GM23338 (cell line): Measurements from ENCODE around the gene VPS41. TPM values are rescaled to one million over a fixed set of nuclear protein-coding genes. Genes with fewer than 3 reads are reported as not detected.

ENCODE experiments used
- ATAC-seq: fragments of 200-7000 bp; cut with Tn5 transposase; 3 replicates; pipeline ENCODE4 v1.9.1; 2020
- DNase-seq: peaks from one replicate; pipeline ENCODE4 v3.0.0-alpha.2; 2015; ENCODE audit warnings: low spot score
- H2AFZ ChIP-seq: fragments of 200-600 bp; sonication (generic); 2 replicates; pipeline ENCODE4 v1.8.0; 2016; ENCODE audit warnings: antibody characterized with exemption, mild to moderate bottlenecking, moderate library complexity
- H3F3A ChIP-seq: fragments of 200-600 bp; sonication (generic); replicated peaks from 2 replicates; pipeline ENCODE4 v1.8.0; 2017; ENCODE audit warnings: antibody characterized with exemption, mixed run types, low read depth
- H3K27ac ChIP-seq: fragments of 200-600 bp; sonication (generic); 2 replicates; pipeline ENCODE4 v1.6.1; 2016; ENCODE audit warnings: low read depth
- H3K27me3 ChIP-seq: fragments of 200-600 bp; sonication (generic); 2 replicates; pipeline ENCODE4 v1.8.0; 2016; ENCODE audit warnings: mild to moderate bottlenecking, mixed run types, moderate library complexity; ENCODE audit not compliant: insufficient read depth
- H3K36me3 ChIP-seq: fragments of 200-600 bp; sonication (generic); 2 replicates; pipeline ENCODE4 v1.8.0; 2016; ENCODE audit warnings: mild to moderate bottlenecking; ENCODE audit not compliant: insufficient read depth
- H3K4me1 ChIP-seq: fragments of 200-600 bp; sonication (generic); 2 replicates; pipeline ENCODE4 v1.8.0; 2016; ENCODE audit warnings: mild to moderate bottlenecking, moderate library complexity; ENCODE audit not compliant: insufficient read depth
- H3K4me2 ChIP-seq: fragments of 200-600 bp; sonication (generic); 2 replicates; pipeline ENCODE4 v1.7.1; 2017; ENCODE audit warnings: mixed run types
- H3K4me3 ChIP-seq: fragments of 200-600 bp; sonication (generic); 2 replicates; pipeline ENCODE4 v1.6.1; 2016; ENCODE audit warnings: mixed run types
- H3K79me2 ChIP-seq: fragments of 200-600 bp; sonication (generic); replicated peaks from 2 replicates; pipeline ENCODE4 v1.8.0; 2017; ENCODE audit warnings: mild to moderate bottlenecking; ENCODE audit not compliant: insufficient read depth
- H3K9me2 ChIP-seq: fragments of 200-600 bp; sonication (generic); 2 replicates; pipeline ENCODE4 v1.8.0; 2017; ENCODE audit not compliant: insufficient read depth
- H4K20me1 ChIP-seq: fragments of 200-600 bp; sonication (generic); replicated peaks from 2 replicates; pipeline ENCODE4 v1.8.0; 2017; ENCODE audit warnings: mild to moderate bottlenecking; ENCODE audit not compliant: insufficient read depth
- H3K27ac Mint-ChIP-seq: 2 replicates; pipeline ENCODE4 v1.8.0; 2020; ENCODE audit warnings: inconsistent platforms, mild to moderate bottlenecking, moderate library complexity, mixed read lengths
- H3K27me3 Mint-ChIP-seq: 3 replicates; pipeline ENCODE4 v1.8.0; 2022; ENCODE audit warnings: low read depth, mild to moderate bottlenecking, moderate library complexity, mixed read lengths, inconsistent platforms; ENCODE audit not compliant: insufficient read depth, poor library complexity
- H3K36me3 Mint-ChIP-seq: 3 replicates; pipeline ENCODE4 v1.8.0; 2021; ENCODE audit warnings: low read depth, mild to moderate bottlenecking, inconsistent platforms, moderate library complexity, mixed read lengths
- H3K4me1 Mint-ChIP-seq: 3 replicates; pipeline ENCODE4 v1.8.0; 2020; ENCODE audit warnings: mild to moderate bottlenecking, inconsistent platforms, mixed read lengths
- H3K4me3 Mint-ChIP-seq: 3 replicates; pipeline ENCODE4 v1.8.0; 2021; ENCODE audit warnings: moderate library complexity, mild to moderate bottlenecking, inconsistent platforms, mixed read lengths
- H3K9me3 Mint-ChIP-seq: 3 replicates; pipeline ENCODE4 v1.8.0; 2020; ENCODE audit warnings: moderate library complexity, mild to moderate bottlenecking, inconsistent platforms, mixed read lengths
- CREB1 ChIP-seq: fragments of 250-450 bp; sonication (Bioruptor Pico); IDR thresholded peaks from 2 replicates; pipeline ENCODE4 v1.5.0; 2020; ENCODE audit warnings: low read depth, mild to moderate bottlenecking, moderate library complexity
- CTCF ChIP-seq, 2 experiments: fragments of 200-600 bp in 1 of 2; sonication (generic) in 1 of 2; conservative IDR thresholded peaks; 2 replicates each; pipeline versions ENCODE4 v1.5.1 to v1.6.1; 2016 to 2017; ENCODE audit warnings: antibody characterized with exemption in 2 of 2, low read depth in 2 of 2, mild to moderate bottlenecking in 2 of 2, moderate library complexity in 1 of 2
- ETS1 ChIP-seq: IDR thresholded peaks from 2 replicates; pipeline ENCODE4 v1.6.1; 2016; ENCODE audit warnings: antibody characterized with exemption
- EZH2 ChIP-seq: fragments of 200-600 bp; sonication (generic); IDR thresholded peaks from one replicate; pipeline ENCODE4 v1.8.0; 2017; ENCODE audit warnings: antibody characterized with exemption, mild to moderate bottlenecking, low read depth; ENCODE audit not compliant: unreplicated experiment
- EZH2phosphoT487 ChIP-seq: fragments of 200-600 bp; sonication (generic); IDR thresholded peaks from one replicate; pipeline ENCODE4 v1.8.1; 2018; ENCODE audit warnings: antibody characterized with exemption; ENCODE audit not compliant: unreplicated experiment
- JUNB ChIP-seq: IDR thresholded peaks from one replicate; pipeline ENCODE4 v1.6.1; 2016; ENCODE audit warnings: antibody characterized with exemption; ENCODE audit not compliant: unreplicated experiment
- NANOG ChIP-seq: IDR thresholded peaks from 2 replicates; pipeline ENCODE4 v1.6.1; 2016; ENCODE audit warnings: antibody characterized with exemption, borderline replicate concordance
- POLR2AphosphoS5 ChIP-seq: IDR thresholded peaks from 2 replicates; pipeline ENCODE4 v1.6.1; 2016; ENCODE audit warnings: antibody characterized with exemption, low read depth
- REST ChIP-seq: IDR thresholded peaks from one replicate; pipeline ENCODE4 v1.6.1; 2018; ENCODE audit warnings: antibody characterized with exemption; ENCODE audit not compliant: unreplicated experiment
- STAT1 ChIP-seq: IDR thresholded peaks from one replicate; pipeline ENCODE4 v1.6.1; 2016; ENCODE audit warnings: antibody characterized with exemption; ENCODE audit not compliant: unreplicated experiment
- ZNF114 ChIP-seq: fragments of 250-450 bp; sonication (Bioruptor Pico); IDR thresholded peaks from 2 replicates; pipeline ENCODE4 v1.5.0; 2020; ENCODE audit warnings: mild to moderate bottlenecking, moderate library complexity
- ZNF331 ChIP-seq: fragments of 250-450 bp; sonication (Bioruptor Pico); IDR thresholded peaks from 2 replicates; pipeline ENCODE4 v1.5.0; 2020; ENCODE audit warnings: low read depth, mild to moderate bottlenecking, moderate library complexity
- ZNF462 ChIP-seq: fragments of 250-450 bp; sonication (Bioruptor Pico); IDR thresholded peaks from 2 replicates; pipeline ENCODE4 v1.5.0; 2020; ENCODE audit warnings: mild to moderate bottlenecking, moderate library complexity
- polyA plus RNA-seq: library from polyadenylated mRNA; unstranded; fragments of >200 nt; fragmentation: Nextera tagmentation; extraction: Ambion mirVana; gene quantifications from 2 replicates; pipeline ENCODE4 v1.2.1, GENCODE V29; 2016
- total RNA-seq: library from RNA; depleted of rRNA; stranded (reverse); fragments of >200 nt; shearing (Covaris generic); gene quantifications from 2 replicates; pipeline ENCODE4 v1.2.3, GENCODE V29; 2014

Gene VPS41
- total and polyA plus RNA-seq, 2 experiments from 2014 or later = 20.2 to 41.2 TPM

GRCh38 chr7:38863601-38864291 lies 45.2 kb downstream of the VPS41 start:
- peak overlapping the region; percentile 89 for H3K27ac Mint-ChIP-seq
- H3K27me3 Mint-ChIP-seq = no peaks in the 10 kb centered on the region

More at GRCh38 chr7:38863601-38864291, 45.2 kb downstream of the VPS41 start:
- H3F3A ChIP-seq = no peaks in the 10 kb centered on the region
- no peaks in the 10 kb centered on the region for H3K79me2 ChIP-seq
- no peaks in the 10 kb centered on the region for H3K36me3 ChIP-seq
- no peak overlapping the region for H3K4me3 ChIP-seq
- no peaks in the 10 kb centered on the region for H3K27me3 ChIP-seq
- ATAC-seq = peak; percentile 47; the same call in 2 of the 3 replicates
- no peaks in the 10 kb centered on the region for H3K36me3 Mint-ChIP-seq
- H3K27ac ChIP-seq = no peak overlapping the region
- H2AFZ ChIP-seq = no peak overlapping the region
- no peaks in the 10 kb centered on the region for H3K9me3 Mint-ChIP-seq
- DNase-seq = peak; percentile 29
- H3K4me1 ChIP-seq = peaks cover 4% of the 10 kb centered on the region; the same call in 1 of the 2 replicates
- no peaks in the 10 kb centered on the region for H4K20me1 ChIP-seq
- H3K4me1 Mint-ChIP-seq = peaks cover 9% of the 10 kb centered on the region; the same call in 2 of the 3 replicates
- H3K4me3 Mint-ChIP-seq = no peak overlapping the region
- no peak overlapping the region for H3K4me2 ChIP-seq
- no peaks in the 10 kb centered on the region for H3K9me2 ChIP-seq
- TF ChIP-seq JUNB (no peak), EZH2phosphoT487 (no peak), ZNF331 (CRISPR knock-in tag) (no peak), CTCF (conservative IDR thresholded peaks at IDR 0.05; ENCODE audit: low read depth in 2 of 2) (no peak), POLR2AphosphoS5 (no peak), REST (no peak), CREB1 (CRISPR knock-in tag) (no peak), STAT1 (no peak), ZNF114 (CRISPR knock-in tag) (no peak), NANOG (no peak), ETS1 (no peak), ZNF462 (CRISPR knock-in tag) (no peak), EZH2 (no peak)
